GM12878 (cell line): ENCODE measurements around the gene WDFY3. TPM values are rescaled to one million over a fixed set of nuclear protein-coding genes. Genes with fewer than 3 reads are reported as not detected.

Source experiments
- ATAC-seq: fragments of 200-7000 bp; cut with Tn5 transposase; 3 replicates; pipeline ENCODE4 v1.9.1; 2020; ENCODE audit warnings: mild to moderate bottlenecking, moderate library complexity
- BruUV-seq: library from RNA; stranded (reverse); fragments of 400-500 nt; replicated peaks from 2 replicates; lab custom pipeline; 2021; lab: Mats Ljungman, UMichigan
- CTCF ChIA-PET: fragments of 300-600 bp; sonication (Branson Sonifier 250); formaldehyde crosslinking; extraction: SDS; loops from one replicate; lab custom pipeline; 2021; ENCODE audit warnings: inconsistent platforms; lab: Yijun Ruan, JAX
- POLR2A ChIA-PET: fragments of 350-600 bp; formaldehyde crosslinking; extraction: SDS; loops from one replicate; lab custom pipeline; 2021; ENCODE audit warnings: inconsistent platforms; lab: Charles Lee
- RAD21 ChIA-PET: fragments of 300-600 bp; sonication (Branson Sonifier 250); formaldehyde crosslinking; loops from one replicate; lab custom pipeline; 2023; ENCODE audit warnings: antibody characterized with exemption; ENCODE audit not compliant: unreplicated experiment; lab: Charles Lee
- SMC1A ChIA-PET: fragments of 300-600 bp; sonication (Branson Sonifier 250); formaldehyde crosslinking; loops from one replicate; lab custom pipeline; 2023; ENCODE audit not compliant: unreplicated experiment, uncharacterized antibody; lab: Charles Lee
- DNase-seq: peaks from one replicate; pipeline ENCODE4 v3.0.0-alpha.2; 2011; ENCODE audit warnings: low read depth, low spot score
- FAIRE-seq: peaks from 3 replicates; lab custom pipeline; 2011; peaks lifted over from hg19 to GRCh38; lab: Jason Lieb, UNC
- H2AFZ ChIP-seq: 2 replicates; pipeline ENCODE4 v1.6.0; 2011; ENCODE audit warnings: low read depth, low read length, control low read depth; ENCODE audit not compliant: control insufficient read depth
- H3K27ac ChIP-seq: 2 replicates; pipeline ENCODE4 v1.5.1; 2011; ENCODE audit warnings: control low read depth; ENCODE audit not compliant: control insufficient read depth, insufficient read depth
- H3K27me3 ChIP-seq, 2 experiments: replicated peaks in 1 of 2; 2 replicates each; pipeline versions ENCODE4 v1.6.0 to v1.6.1; 2011; ENCODE audit warnings: low read length in 1 of 2; ENCODE audit not compliant: control insufficient read depth in 2 of 2, insufficient read depth in 2 of 2
- H3K36me3 ChIP-seq, 2 experiments: 2 replicates each; pipeline ENCODE4 v1.5.1; 2011; ENCODE audit warnings: low read length in 1 of 2; ENCODE audit not compliant: control insufficient read depth in 2 of 2, insufficient read depth in 2 of 2
- H3K4me1 ChIP-seq: 2 replicates; pipeline ENCODE4 v1.6.1; 2011; ENCODE audit warnings: mild to moderate bottlenecking, low read length, moderate library complexity, mixed read lengths; ENCODE audit not compliant: control insufficient read depth, insufficient read depth
- H3K4me2 ChIP-seq: 2 replicates; pipeline ENCODE4 v1.6.0; 2011; ENCODE audit warnings: control low read depth; ENCODE audit not compliant: control insufficient read depth, insufficient read depth
- H3K4me3 ChIP-seq: fragments of 200-600 bp; sonication (generic); 2 replicates; pipeline ENCODE4 v1.5.1; 2016
- H3K79me2 ChIP-seq: 2 replicates; pipeline ENCODE4 v1.6.0; 2011; ENCODE audit warnings: low read length; ENCODE audit not compliant: control insufficient read depth, insufficient read depth
- H3K9ac ChIP-seq: 2 replicates; pipeline ENCODE4 v1.8.0; 2011; ENCODE audit warnings: low read length, control low read depth, mixed read lengths; ENCODE audit not compliant: control insufficient read depth, insufficient read depth
- H3K9me3 ChIP-seq: replicated peaks from 3 replicates; pipeline ENCODE4 v1.5.1; 2011; ENCODE audit warnings: mild to moderate bottlenecking, low read length; ENCODE audit not compliant: control insufficient read depth, insufficient read depth
- H4K20me1 ChIP-seq: 2 replicates; pipeline ENCODE4 v1.6.0; 2011; ENCODE audit not compliant: control insufficient read depth, insufficient read depth
- NFYB ChIP-seq: IDR thresholded peaks from 2 replicates; pipeline ENCODE4 v1.6.1; 2011; ENCODE audit warnings: low read depth, mild to moderate bottlenecking, low read length, improper control_type of control experiment, moderate library complexity; ENCODE audit not compliant: insufficient read depth
- RBBP5 ChIP-seq: fragments of 200-600 bp; sonication (generic); conservative IDR thresholded peaks from 2 replicates; pipeline ENCODE4 v1.6.1; 2016
- RFX5 ChIP-seq: IDR thresholded peaks from 2 replicates; pipeline ENCODE4 v1.6.1; 2011; ENCODE audit warnings: low read depth, low read length, improper control_type of control experiment
- SIN3A ChIP-seq: IDR thresholded peaks from 2 replicates; pipeline ENCODE4 v1.6.1; 2012; ENCODE audit warnings: low read depth, low read length, improper control_type of control experiment
- ZBTB4 ChIP-seq: fragments of 450-650 bp; formaldehyde crosslinking; IDR thresholded peaks from 2 replicates; pipeline ENCODE4 v1.4.0; 2022; ENCODE audit warnings: mild to moderate bottlenecking, moderate library complexity
- ZZZ3 ChIP-seq: IDR thresholded peaks from 2 replicates; pipeline ENCODE4 v1.6.1; 2011; ENCODE audit warnings: low read depth; ENCODE audit not compliant: control insufficient read depth, insufficient read length
- WGBS: methylation state at CpG from one replicate; pipeline ENCODE4 v1.1.6; 2016; ENCODE audit warnings: low lambda C conversion rate; ENCODE audit not compliant: insufficient replicate concordance, insufficient coverage; ENCODE audit errors: missing lambda C conversion rate; 5-methylcytosine and 5-hydroxymethylcytosine counted together
- in situ Hi-C: fragments of 300-500 bp; cut with MboI; formaldehyde crosslinking; loops from 9 replicates; pipeline ENCODE4 v1.14.3; 2018; ENCODE audit warnings: mixed read lengths
- intact Hi-C: fragments of 100-400 bp; cut with micrococcal nuclease; formaldehyde crosslinking; loops from one replicate; pipeline ENCODE4 v1.14.2; 2022; ENCODE audit not compliant: unreplicated experiment
- polyA plus RNA-seq, 11 experiments: library from polyadenylated mRNA; depleted of rRNA in 4 of 11; unstranded in 6 of 11; stranded (reverse) in 5 of 11; fragments of >200 nt; fragmentation: Nextera tagmentation in 4 of 11; fragmentation: Illumina TruSeq in 1 of 11; extraction: Ambion mirVana in 4 of 11; extraction: Trizol in 1 of 11; gene quantifications; 1 replicate in 1 of 11; 2 replicates in 10 of 11; pipeline versions ENCODE4 v1.2.1 to v1.2.3, GENCODE V29; 2011 to 2016; ENCODE audit warnings: inconsistent platforms in 2 of 11, missing spikeins in 2 of 11, low read depth in 1 of 11
- total RNA-seq, 4 experiments: library from RNA; depleted of rRNA in 3 of 4; stranded (reverse); fragments of >200 nt in 3 of 4; fragmentation: Illumina TruSeq in 1 of 4; extraction: Trizol in 1 of 4; gene quantifications; 2 replicates each; pipeline versions ENCODE4 v1.2.1 to v1.2.3, GENCODE V29; 2013 to 2021
- TF ChIP-seq, protein P1 (sequence below): fragments of 150-350 bp; IDR thresholded peaks from 2 replicates; pipeline ENCODE4 v1.6.1; 2016; ENCODE audit warnings: low read depth, low read length
- TF ChIP-seq, protein P2 (sequence below): fragments of 450-650 bp; IDR thresholded peaks from 2 replicates; pipeline ENCODE4 v1.6.1; 2016; ENCODE audit warnings: mild to moderate bottlenecking

WDFY3 gene
- total and polyA plus RNA-seq, 10 of the 15 experiments (the other 5 are each of a cell fraction or from before 2014, with no cell fraction given): 0.01 to 0.23 (median 0.12) TPM; not detected in 2

DNA sequence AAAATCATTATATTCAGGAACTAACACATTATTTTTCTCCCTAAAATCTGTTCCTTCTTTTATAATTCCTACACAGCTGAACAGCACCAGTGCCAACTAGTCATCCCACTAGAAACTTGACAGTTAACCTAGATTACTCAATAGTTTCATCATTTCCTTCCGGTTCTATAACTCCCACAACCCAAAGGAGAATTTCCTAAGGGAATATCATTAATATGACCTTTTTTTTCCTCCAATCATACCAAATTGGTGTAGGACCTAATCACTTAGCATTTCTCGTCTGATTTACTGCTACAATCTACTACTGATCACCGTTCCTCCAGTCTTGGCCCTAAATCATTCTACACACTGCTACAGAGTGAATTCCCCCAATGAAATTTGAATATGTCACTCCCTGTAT is 45.9 kb downstream of the WDFY3 start:
- Histone ChIP-seq H3K4me1 (no peaks in the 10 kb centered on the region), H3K4me3 (no peak overlapping the region), H4K20me1 (no peaks in the 10 kb centered on the region), H3K27me3 (no peaks in the 10 kb centered on the region), H3K36me3 (no peaks in the 10 kb centered on the region), H3K9me3 (no peaks in the 10 kb centered on the region), H3K4me2 (no peak overlapping the region), H3K27ac (no peak overlapping the region), H3K79me2 (no peaks in the 10 kb centered on the region), H3K9ac (no peak overlapping the region), H2AFZ (no peak overlapping the region)
- POLR2A ChIA-PET: no interaction called here
- no TSS peak for BruUV-seq
- TF ChIP-seq NFYB: no peak
- TF ChIP-seq, protein P1, sequence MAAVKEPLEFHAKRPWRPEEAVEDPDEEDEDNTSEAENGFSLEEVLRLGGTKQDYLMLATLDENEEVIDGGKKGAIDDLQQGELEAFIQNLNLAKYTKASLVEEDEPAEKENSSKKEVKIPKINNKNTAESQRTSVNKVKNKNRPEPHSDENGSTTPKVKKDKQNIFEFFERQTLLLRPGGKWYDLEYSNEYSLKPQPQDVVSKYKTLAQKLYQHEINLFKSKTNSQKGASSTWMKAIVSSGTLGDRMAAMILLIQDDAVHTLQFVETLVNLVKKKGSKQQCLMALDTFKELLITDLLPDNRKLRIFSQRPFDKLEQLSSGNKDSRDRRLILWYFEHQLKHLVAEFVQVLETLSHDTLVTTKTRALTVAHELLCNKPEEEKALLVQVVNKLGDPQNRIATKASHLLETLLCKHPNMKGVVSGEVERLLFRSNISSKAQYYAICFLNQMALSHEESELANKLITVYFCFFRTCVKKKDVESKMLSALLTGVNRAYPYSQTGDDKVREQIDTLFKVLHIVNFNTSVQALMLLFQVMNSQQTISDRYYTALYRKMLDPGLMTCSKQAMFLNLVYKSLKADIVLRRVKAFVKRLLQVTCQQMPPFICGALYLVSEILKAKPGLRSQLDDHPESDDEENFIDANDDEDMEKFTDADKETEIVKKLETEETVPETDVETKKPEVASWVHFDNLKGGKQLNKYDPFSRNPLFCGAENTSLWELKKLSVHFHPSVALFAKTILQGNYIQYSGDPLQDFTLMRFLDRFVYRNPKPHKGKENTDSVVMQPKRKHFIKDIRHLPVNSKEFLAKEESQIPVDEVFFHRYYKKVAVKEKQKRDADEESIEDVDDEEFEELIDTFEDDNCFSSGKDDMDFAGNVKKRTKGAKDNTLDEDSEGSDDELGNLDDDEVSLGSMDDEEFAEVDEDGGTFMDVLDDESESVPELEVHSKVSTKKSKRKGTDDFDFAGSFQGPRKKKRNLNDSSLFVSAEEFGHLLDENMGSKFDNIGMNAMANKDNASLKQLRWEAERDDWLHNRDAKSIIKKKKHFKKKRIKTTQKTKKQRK: no peak
- CTCF ChIA-PET: no interaction called here
- SMC1A ChIA-PET: no interaction called here
- intact Hi-C loops: no loop called here
- RAD21 ChIA-PET: no interaction called here
- 13% methylated on average over 3 of the region's 3 CpGs for WGBS
- no peak for DNase-seq
- no peak for FAIRE-seq
- in situ Hi-C loops: no loop called here
- ATAC-seq: no peak

DNA sequence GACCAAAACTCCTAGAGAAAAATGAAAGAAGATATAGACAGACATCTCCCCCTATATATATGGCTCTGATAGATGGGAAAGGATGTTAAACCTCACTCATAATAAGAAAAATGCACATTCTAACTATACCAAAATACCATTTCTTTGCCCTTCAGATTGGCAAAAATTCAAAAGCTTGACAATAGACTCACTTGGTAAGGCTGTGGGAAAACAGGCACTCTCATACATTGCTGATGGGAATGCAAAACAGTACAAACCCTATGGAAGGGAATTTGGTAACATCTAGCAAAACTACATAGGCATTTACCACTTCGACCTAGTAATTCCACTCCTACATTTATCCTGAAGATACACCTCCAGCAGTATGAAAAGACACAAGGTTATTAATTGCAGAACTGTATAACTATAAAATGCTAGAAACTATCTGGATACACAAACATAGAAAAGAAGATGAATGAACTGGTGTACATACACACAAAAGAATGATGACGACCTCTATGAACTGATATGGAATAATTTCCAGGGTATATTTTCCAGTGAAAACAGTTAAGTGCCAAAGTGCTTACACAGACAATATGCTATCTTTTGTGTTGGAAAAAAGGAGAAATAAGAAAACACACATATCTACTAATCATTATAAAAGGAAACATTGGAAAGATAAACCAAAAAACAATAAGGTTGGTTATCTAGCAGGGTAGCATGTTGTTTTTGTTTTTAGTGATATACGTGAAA is 48.5 kb downstream of the WDFY3 start:
- no peaks in the 10 kb centered on the region for H3K4me1 ChIP-seq
- intact Hi-C loops: no loop called here
- in situ Hi-C loops: no loop called here
- H4K20me1 ChIP-seq: no peaks in the 10 kb centered on the region
- no peak for ATAC-seq
- H3K9me3 ChIP-seq: no peaks in the 10 kb centered on the region
- no peaks in the 10 kb centered on the region for H3K27me3 ChIP-seq
- 37% methylated on average over 3 of the region's 3 CpGs for WGBS
- H3K79me2 ChIP-seq: no peaks in the 10 kb centered on the region
- ChIA-PET CTCF (no interaction called here), RAD21 (no interaction called here), POLR2A (no interaction called here), SMC1A (no interaction called here)
- no peak overlapping the region for H3K4me2 ChIP-seq
- H2AFZ ChIP-seq: no peak overlapping the region
- no TSS peak for BruUV-seq
- FAIRE-seq: no peak
- H3K36me3 ChIP-seq: no peaks in the 10 kb centered on the region
- no peak for DNase-seq
- H3K9ac ChIP-seq: no peak overlapping the region
- H3K27ac ChIP-seq: no peak overlapping the region
- no peak overlapping the region for H3K4me3 ChIP-seq
- TF ChIP-seq RFX5 (no peak), RBBP5 (no peak), ZZZ3 (no peak), ZBTB4 (CRISPR knock-in tag) (no peak), SIN3A (no peak)
- TF ChIP-seq, protein P2, sequence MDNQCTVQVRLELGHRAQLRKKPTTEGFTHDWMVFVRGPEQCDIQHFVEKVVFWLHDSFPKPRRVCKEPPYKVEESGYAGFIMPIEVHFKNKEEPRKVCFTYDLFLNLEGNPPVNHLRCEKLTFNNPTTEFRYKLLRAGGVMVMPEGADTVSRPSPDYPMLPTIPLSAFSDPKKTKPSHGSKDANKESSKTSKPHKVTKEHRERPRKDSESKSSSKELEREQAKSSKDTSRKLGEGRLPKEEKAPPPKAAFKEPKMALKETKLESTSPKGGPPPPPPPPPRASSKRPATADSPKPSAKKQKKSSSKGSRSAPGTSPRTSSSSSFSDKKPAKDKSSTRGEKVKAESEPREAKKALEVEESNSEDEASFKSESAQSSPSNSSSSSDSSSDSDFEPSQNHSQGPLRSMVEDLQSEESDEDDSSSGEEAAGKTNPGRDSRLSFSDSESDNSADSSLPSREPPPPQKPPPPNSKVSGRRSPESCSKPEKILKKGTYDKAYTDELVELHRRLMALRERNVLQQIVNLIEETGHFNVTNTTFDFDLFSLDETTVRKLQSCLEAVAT: no peak
